K562 (cell line): ENCODE measurements around the gene AGO1. TPM values are rescaled to one million over a fixed set of nuclear protein-coding genes. Genes with fewer than 3 reads are reported as not detected.

ENCODE experiments used
- ATAC-seq: fragments of 200-7000 bp; cut with Tn5 transposase; 3 replicates; pipeline ENCODE4 v1.9.1; 2020; ENCODE audit warnings: moderate library complexity
- BruUV-seq: library from RNA; stranded (reverse); fragments of 400-500 nt; replicated peaks from 2 replicates; lab custom pipeline; 2021; lab: Mats Ljungman, UMichigan
- CTCF ChIA-PET: fragments of 300-600 bp; formaldehyde crosslinking; extraction: SDS; loops from one replicate; lab custom pipeline; 2021; ENCODE audit warnings: low intra/inter-chr PET ratio; lab: Yijun Ruan, JAX
- POLR2A ChIA-PET: fragments of 300-600, 350-650 bp; sonication (Branson Sonifier 250); formaldehyde crosslinking; extraction: SDS; loops from one replicate; lab custom pipeline; 2021; ENCODE audit warnings: antibody characterized with exemption, inconsistent platforms; lab: Yijun Ruan, JAX
- DNase-seq, 4 experiments: peaks; one replicate each; pipeline versions ENCODE4 v3.0.0 to v3.0.0-alpha.2; 2011 to 2018; ENCODE audit warnings: low spot score in 3 of 4, mixed read lengths in 3 of 4; ENCODE audit errors: extremely low read depth in 1 of 4
- FAIRE-seq: peaks from 2 replicates; lab custom pipeline; 2011; peaks lifted over from hg19 to GRCh38; lab: Jason Lieb, UNC
- H2AFZ ChIP-seq: 2 replicates; pipeline ENCODE4 v1.6.0; 2011; ENCODE audit warnings: low read depth, low read length, control low read depth, inconsistent platforms
- H3K27ac ChIP-seq: fragments of 200-600 bp; 3 replicates; pipeline ENCODE4 v1.8.0; 2011; ENCODE audit warnings: low read depth, mild to moderate bottlenecking, control low read depth, inconsistent platforms, low read length, moderate library complexity, mixed read lengths; ENCODE audit errors: extremely low read depth
- H3K27me3 ChIP-seq, 2 experiments: fragments of 300-600 bp in 1 of 2; 2 replicates in 1 of 2; 3 replicates in 1 of 2; pipeline versions ENCODE4 v1.6.0 to v1.8.0; 2011; ENCODE audit warnings: inconsistent platforms in 2 of 2, low read length in 2 of 2, mild to moderate bottlenecking in 1 of 2, mixed read lengths in 1 of 2, moderate library complexity in 1 of 2; ENCODE audit not compliant: control insufficient read depth in 2 of 2, insufficient read depth in 2 of 2
- H3K36me3 ChIP-seq: fragments of 300-600 bp; 3 replicates; pipeline ENCODE4 v1.8.0; 2011; ENCODE audit warnings: mild to moderate bottlenecking, low read length, inconsistent platforms; ENCODE audit not compliant: control insufficient read depth, insufficient read depth
- H3K4me1 ChIP-seq, 2 experiments: fragments of 200-600 bp in 1 of 2; replicated peaks in 1 of 2; 2 replicates in 1 of 2; 3 replicates in 1 of 2; pipeline versions ENCODE4 v1.5.1 to v1.8.0; 2011; ENCODE audit warnings: inconsistent platforms in 2 of 2, low read length in 2 of 2, mild to moderate bottlenecking in 1 of 2, mixed read lengths in 1 of 2, moderate library complexity in 1 of 2; ENCODE audit not compliant: control insufficient read depth in 2 of 2, insufficient read depth in 2 of 2
- H3K4me2 ChIP-seq: 2 replicates; pipeline ENCODE4 v1.6.1; 2011; ENCODE audit warnings: low read length, control low read depth, inconsistent platforms, mixed read lengths; ENCODE audit not compliant: insufficient read depth
- H3K4me3 ChIP-seq: fragments of 200-600 bp; sonication (generic), shearing (Covaris generic); 2 replicates; pipeline ENCODE4 v1.5.1; 2016; ENCODE audit warnings: control low read depth, inconsistent platforms
- H3K79me2 ChIP-seq: fragments of 200-600 bp; 3 replicates; pipeline ENCODE4 v1.8.0; 2011; ENCODE audit warnings: low read length, inconsistent platforms; ENCODE audit not compliant: control insufficient read depth, insufficient read depth
- H3K9ac ChIP-seq, 2 experiments: 2 replicates each; pipeline versions ENCODE4 v1.6.0 to v1.6.1; 2011; ENCODE audit warnings: low read depth in 2 of 2, low read length in 2 of 2, control low read depth in 1 of 2, inconsistent platforms in 1 of 2, mild to moderate bottlenecking in 1 of 2, mixed read lengths in 1 of 2; ENCODE audit not compliant: insufficient read depth in 1 of 2
- H3K9me1 ChIP-seq: one replicate; pipeline ENCODE4 v1.6.0; 2011; ENCODE audit warnings: inconsistent platforms, mild to moderate bottlenecking, low read length, moderate library complexity; ENCODE audit not compliant: control insufficient read depth, insufficient read depth
- H3K9me3 ChIP-seq: replicated peaks from 2 replicates; pipeline ENCODE4 v1.5.1; 2011; ENCODE audit warnings: low read depth, low read length, inconsistent platforms; ENCODE audit not compliant: control insufficient read depth, insufficient read depth
- H4K20me1 ChIP-seq: replicated peaks from 2 replicates; pipeline ENCODE4 v1.6.1; 2011; ENCODE audit warnings: low read length, inconsistent platforms, mixed read lengths; ENCODE audit not compliant: control insufficient read depth, insufficient read depth
- AFF4 ChIP-seq: sonication (generic); formaldehyde crosslinking; IDR thresholded peaks from 2 replicates; pipeline ENCODE4 v1.8.0; 2023; ENCODE audit warnings: mild to moderate bottlenecking, missing genetic modification reagents
- ATF7 ChIP-seq: fragments of 450-650 bp; IDR thresholded peaks from 2 replicates; pipeline ENCODE4 v1.7.1; 2014; ENCODE audit warnings: mild to moderate bottlenecking, moderate library complexity
- CLOCK ChIP-seq: fragments of 250-450 bp; sonication (Bioruptor Pico); IDR thresholded peaks from 2 replicates; pipeline ENCODE4 v1.4.0; 2020; ENCODE audit warnings: mild to moderate bottlenecking, moderate library complexity, borderline replicate concordance
- ELF2 ChIP-seq: fragments of 250-450 bp; sonication (Bioruptor Pico); IDR thresholded peaks from 2 replicates; pipeline ENCODE4 v1.5.0; 2021; ENCODE audit warnings: mild to moderate bottlenecking
- NCOA6 ChIP-seq: fragments of 450-650 bp; IDR thresholded peaks from 2 replicates; pipeline ENCODE4 v1.6.1; 2017; ENCODE audit warnings: mild to moderate bottlenecking
- NFIX ChIP-seq: fragments of 250-450 bp; sonication (Bioruptor Pico); IDR thresholded peaks from 2 replicates; pipeline ENCODE4 v1.4.0; 2020; ENCODE audit warnings: low read depth, mild to moderate bottlenecking, moderate library complexity
- POLR2B ChIP-seq: fragments of 450-650 bp; IDR thresholded peaks from 2 replicates; pipeline ENCODE4 v1.6.1; 2018; ENCODE audit warnings: low read depth; ENCODE audit not compliant: partially characterized antibody
- RB1 ChIP-seq: fragments of 450-650 bp; IDR thresholded peaks from 2 replicates; pipeline ENCODE4 v1.6.1; 2017; ENCODE audit warnings: low read depth, mild to moderate bottlenecking
- SAFB2 ChIP-seq: fragments of 200-400 bp; formaldehyde crosslinking; IDR thresholded peaks from 2 replicates; pipeline ENCODE4 v1.6.1; 2018; ENCODE audit warnings: borderline replicate concordance, low read length, low read depth, moderate library complexity; ENCODE audit not compliant: severe bottlenecking
- TCFL5 ChIP-seq: fragments of 250-450 bp; sonication (Bioruptor Pico); conservative IDR thresholded peaks from 2 replicates; pipeline ENCODE4 v1.6.1; 2021; ENCODE audit warnings: mild to moderate bottlenecking, moderate library complexity, matching md5 sums
- USF2 ChIP-seq: sonication (generic); formaldehyde crosslinking; IDR thresholded peaks from 2 replicates; pipeline ENCODE4 v1.5.0; 2020; ENCODE audit warnings: missing genetic modification reagents
- XRCC4 ChIP-seq: IDR thresholded peaks from one replicate; pipeline ENCODE4 v1.6.1; 2011; ENCODE audit not compliant: insufficient read depth, insufficient read length; ENCODE audit errors: extremely low read depth
- ZC3H8 ChIP-seq: fragments of 450-650 bp; IDR thresholded peaks from 2 replicates; pipeline ENCODE4 v1.6.1; 2017
- ZEB2 ChIP-seq: fragments of 450-650 bp; IDR thresholded peaks from 2 replicates; pipeline ENCODE4 v1.6.1; 2016
- ZNF133 ChIP-seq: fragments of 250-450 bp; sonication (Bioruptor Pico); IDR thresholded peaks from 2 replicates; pipeline ENCODE4 v1.4.0; 2020; ENCODE audit warnings: mild to moderate bottlenecking
- ZNF696 ChIP-seq: fragments of 250-450 bp; sonication (Bioruptor Pico); conservative IDR thresholded peaks from 2 replicates; pipeline ENCODE4 v1.4.0; 2020; ENCODE audit warnings: mild to moderate bottlenecking, moderate library complexity
- WGBS: fragments of 100-300 bp; shearing (Covaris generic); methylation state at CpG from one replicate; pipeline ENCODE4 v1.1.6; 2016; ENCODE audit warnings: low coverage, mixed read lengths; ENCODE audit not compliant: insufficient coverage; ENCODE audit errors: missing lambda C conversion rate; 5-methylcytosine and 5-hydroxymethylcytosine counted together
- in situ Hi-C: fragments of 300-500 bp; cut with MboI; formaldehyde crosslinking; loops from 4 replicates; pipeline ENCODE4 v1.15.0; 2018; ENCODE audit warnings: inconsistent platforms, mixed read lengths
- intact Hi-C: fragments of 100-400 bp; cut with micrococcal nuclease; formaldehyde crosslinking; loops from 2 replicates; pipeline ENCODE4 v1.14.2; 2022
- polyA plus RNA-seq, 8 experiments: library from polyadenylated mRNA; depleted of rRNA in 4 of 8; stranded (reverse) in 5 of 8; unstranded in 3 of 8; fragments of >200 nt; fragmentation: Nextera tagmentation in 2 of 8; fragmentation: Illumina TruSeq in 1 of 8; extraction: Ambion mirVana in 2 of 8; extraction: Trizol in 1 of 8; gene quantifications; 2 replicates each; pipeline versions ENCODE4 v1.2.1 to v1.2.3, GENCODE V29; 2011 to 2014; ENCODE audit warnings: inconsistent platforms in 1 of 8, missing spikeins in 1 of 8
- total RNA-seq, 7 experiments: library from RNA; depleted of rRNA in 6 of 7; stranded (reverse); fragments of >200 nt in 6 of 7; fragmentation: Illumina TruSeq in 2 of 7; extraction: Trizol in 2 of 7; gene quantifications; 2 replicates each; pipeline versions ENCODE4 v1.2.1 to v1.2.3, GENCODE V29; 2011 to 2021; ENCODE audit warnings: low replicate concordance in 1 of 7

AGO1 gene
- total and polyA plus RNA-seq, 9 of the 15 experiments (the other 6 are each of a cell fraction or from before 2014, with no cell fraction given), result 7.3 to 64.2 (median 26.0) TPM

- Histone ChIP-seq H3K27ac (no peak overlapping the region), H3K36me3 (peaks cover 16% of the 10 kb centered on the region; the same call in 2 of the 3 replicates), H3K79me2 (no peaks in the 10 kb centered on the region), H4K20me1 (no peaks in the 10 kb centered on the region), H2AFZ (no peak overlapping the region), H3K27me3 (no peaks in the 10 kb centered on the region), H3K4me2 (no peak overlapping the region), H3K9ac (no peak overlapping the region), H3K4me3 (no peak overlapping the region), H3K4me1 (no peaks in the 10 kb centered on the region), H3K9me1 (no peaks in the 10 kb centered on the region), H3K9me3 (no peaks in the 10 kb centered on the region)
- CTCF ChIA-PET, result no interaction called here
- POLR2A ChIA-PET, result interaction anchor here (0.6 kb wide), 1 partner anchor 46 kb away, joined by 3 read pairs; no protein-coding TSS in a partner anchor
- intact Hi-C loops, result no loop called here
- BruUV-seq, result no TSS peak
- in situ Hi-C loops, result no loop called here
- WGBS, result 17% methylated on average over 2 of the region's 2 CpGs
- no peak for DNase-seq
- no peak for FAIRE-seq
- no peak for ATAC-seq
- TF ChIP-seq CLOCK (CRISPR knock-in tag) (no peak), ZC3H8 (no peak), ATF7 (no peak), ZEB2 (no peak), XRCC4 (no peak), USF2 (CRISPR knock-in tag) (no peak), TCFL5 (CRISPR knock-in tag) (no peak), POLR2B (no peak), ZNF696 (CRISPR knock-in tag) (no peak), RB1 (no peak), ZNF133 (CRISPR knock-in tag) (no peak), AFF4 (CRISPR knock-in tag) (no peak), NFIX (no peak), NCOA6 (no peak), ELF2 (CRISPR knock-in tag) (no peak), SAFB2 (no peak)
Observed at GRCh38 chr1:35835398-35835797, 47.6 kb upstream of the AGO1 start.
